Activated CD8-positive, alpha-beta memory T cell treated with anti-CD3 and anti-CD28 coated beads for 1 hour (primary cell): ENCODE results near the gene NBEA.
"Not testable (repeated sequence)": the region's sequence is repeated elsewhere in the genome, so short reads cannot be mapped to it uniquely, and the experiment has no call there.

Source experiments
- DNase-seq, 2 donors: peaks; one replicate each; pipeline ENCODE4 v3.0.0-alpha.2; 2020; ENCODE audit warnings: low read depth in 1 of 2; ENCODE audit errors: extremely low read depth in 1 of 2

NBEA gene

GRCh38 chr13:34941835-34942731 lies at the start of gene NBEA:
NBEA (plus strand) TSS chr13:34942270; CDS start chr13:34942821, 551 bp downstream.
- peak; percentile 55 to 68 for DNase-seq

GRCh38 chr13:34894756-34895155 lies 47.3 kb upstream of the NBEA start:
- no peak for DNase-seq

- no peak for DNase-seq
Measured at GRCh38 chr13:34897220-34897619, 44.9 kb upstream of the NBEA start.

GRCh38 chr13:34899888-34900287 lies 42.2 kb upstream of the NBEA start:
- DNase-seq = no peak

GRCh38 chr13:34900288-34900739 lies 41.8 kb upstream of the NBEA start:
- no peak for DNase-seq

GRCh38 chr13:34901572-34901971 lies 40.5 kb upstream of the NBEA start:
- DNase-seq = no peak

- DNase-seq = no peak
Measured at GRCh38 chr13:34911159-34911558, 30.9 kb upstream of the NBEA start.

- no peak for DNase-seq
Measured at GRCh38 chr13:34913040-34913439, 29.0 kb upstream of the NBEA start.

- DNase-seq = no peak
Measured at GRCh38 chr13:34914416-34914815, 27.7 kb upstream of the NBEA start.

- no peak for DNase-seq
Measured at GRCh38 chr13:34926508-34926907, 15.6 kb upstream of the NBEA start.

- not testable (repeated sequence) for DNase-seq
Measured at GRCh38 chr13:34928676-34929075, 13.4 kb upstream of the NBEA start.

GRCh38 chr13:34931572-34931971 lies 10.5 kb upstream of the NBEA start:
- no peak for DNase-seq

- no peak for DNase-seq
Measured at GRCh38 chr13:34933349-34933748, 8.7 kb upstream of the NBEA start.

- no peak for DNase-seq
Measured at GRCh38 chr13:34933786-34934185, 8.3 kb upstream of the NBEA start.

- DNase-seq = no peak
Measured at GRCh38 chr13:34935841-34936240, 6.2 kb upstream of the NBEA start.

GRCh38 chr13:34939771-34940170 lies 2.3 kb upstream of the NBEA start:
- DNase-seq = no peak

- DNase-seq = no peak
Measured at GRCh38 chr13:34941436-34941834, 635 bp upstream of the NBEA start.

GRCh38 chr13:34942732-34943435 lies 814 bp downstream of the NBEA start:
- DNase-seq = peak in 1 of 2 donors; percentile 0

GRCh38 chr13:34943436-34944273 lies 1.6 kb downstream of the NBEA start:
- no peak for DNase-seq

- DNase-seq = no peak
Measured at GRCh38 chr13:34944274-34944634, 2.2 kb downstream of the NBEA start.

- DNase-seq = no peak
Measured at GRCh38 chr13:34944751-34945150, 2.7 kb downstream of the NBEA start.
